K562 (cell line): ENCODE data around the gene IFT81. TPM values are rescaled to one million over a fixed set of nuclear protein-coding genes. Genes with fewer than 3 reads are reported as not detected.
A peak's percentile ranks its signal among the peaks of the same experiment; 100 is the strongest.

Experiments used
- ARNT ChIP-seq, 2 experiments: fragments of 450-650 bp; IDR thresholded peaks; 2 replicates each; pipeline ENCODE4 v1.6.1; 2016; ENCODE audit warnings: mild to moderate bottlenecking in 1 of 2
- CBFA2T3 ChIP-seq: fragments of 450-650 bp; IDR thresholded peaks from 2 replicates; pipeline ENCODE4 v1.6.1; 2017
- CBX5 ChIP-seq: IDR thresholded peaks from 2 replicates; pipeline ENCODE4 v1.6.1; 2014; ENCODE audit warnings: low read depth, borderline replicate concordance
- CEBPG ChIP-seq, 3 experiments: fragments of 200-800 bp in 1 of 3; sonication (Bioruptor generic) in 1 of 3; sonication (generic) in 1 of 3; formaldehyde crosslinking in 1 of 3; IDR thresholded peaks in 2 of 3; conservative IDR thresholded peaks in 1 of 3; 2 replicates each; pipeline versions ENCODE4 v1.6.1 to v1.8.0; 2016 to 2022; ENCODE audit warnings: missing compliant biosample characterization in 2 of 3, missing genetic modification characterization in 2 of 3, mild to moderate bottlenecking in 1 of 3, missing genetic modification reagents in 1 of 3
- DPF2 ChIP-seq: fragments of 450-650 bp; IDR thresholded peaks from 2 replicates; pipeline ENCODE4 v1.6.1; 2016
- EP300 ChIP-seq: IDR thresholded peaks from 2 replicates; pipeline ENCODE4 v1.6.1; 2012; ENCODE audit warnings: low read length, improper control_type of control experiment
- FOXA3 ChIP-seq, 2 experiments: fragments of 450-650 bp in 1 of 2; sonication (generic) in 1 of 2; formaldehyde crosslinking; IDR thresholded peaks in 1 of 2; conservative IDR thresholded peaks in 1 of 2; 2 replicates each; pipeline versions ENCODE4 v1.4.0 to v1.8.0; 2020 to 2022; ENCODE audit warnings: mild to moderate bottlenecking in 2 of 2, missing genetic modification reagents in 1 of 2
- HLTF ChIP-seq: fragments of 450-650 bp; IDR thresholded peaks from 2 replicates; pipeline ENCODE4 v1.6.1; 2016
- KDM2B ChIP-seq: fragments of 250-450 bp; sonication (Bioruptor Pico); IDR thresholded peaks from 2 replicates; pipeline ENCODE4 v1.8.0; 2021; ENCODE audit warnings: mild to moderate bottlenecking, moderate library complexity
- LARP7 ChIP-seq: fragments of 450-650 bp; IDR thresholded peaks from 2 replicates; pipeline ENCODE4 v1.6.1; 2016
- LEF1 ChIP-seq: fragments of 450-650 bp; IDR thresholded peaks from 2 replicates; pipeline ENCODE4 v1.6.1; 2016; ENCODE audit warnings: mild to moderate bottlenecking
- NCOA1 ChIP-seq: fragments of 450-650 bp; IDR thresholded peaks from 2 replicates; pipeline ENCODE4 v1.6.1; 2016; ENCODE audit warnings: low read depth
- NELFE ChIP-seq: IDR thresholded peaks from 2 replicates; pipeline ENCODE4 v1.6.1; 2011; ENCODE audit warnings: mild to moderate bottlenecking; ENCODE audit not compliant: insufficient read depth, insufficient read length
- NFATC3 ChIP-seq: fragments of 450-650 bp; IDR thresholded peaks from 2 replicates; pipeline ENCODE4 v1.6.1; 2017; ENCODE audit warnings: mild to moderate bottlenecking
- SIN3B ChIP-seq: fragments of 450-650 bp; IDR thresholded peaks from 2 replicates; pipeline ENCODE4 v1.6.1; 2017; ENCODE audit warnings: low read depth, mild to moderate bottlenecking, moderate library complexity
- SREBF1 ChIP-seq: fragments of 150-350 bp; IDR thresholded peaks from 2 replicates; pipeline ENCODE4 v1.6.1; 2014; ENCODE audit warnings: antibody characterized with exemption, low read depth, low read length, borderline replicate concordance
- TEAD4 ChIP-seq, 2 experiments: sonication (generic) in 1 of 2; formaldehyde crosslinking in 1 of 2; IDR thresholded peaks; 2 replicates each; pipeline versions ENCODE4 v1.6.1 to v1.8.0; 2012 to 2022; ENCODE audit warnings: borderline replicate concordance in 1 of 2, inconsistent platforms in 1 of 2, low read length in 1 of 2, mild to moderate bottlenecking in 1 of 2, missing genetic modification reagents in 1 of 2
- TGIF2 ChIP-seq: sonication (generic); formaldehyde crosslinking; IDR thresholded peaks from 2 replicates; pipeline ENCODE4 v1.8.1; 2022; ENCODE audit warnings: mild to moderate bottlenecking, missing genetic modification reagents, moderate library complexity
- TRIM28 ChIP-seq: fragments of 450-650 bp; IDR thresholded peaks from 2 replicates; pipeline ENCODE4 v1.6.1; 2017
- ZBTB12 ChIP-seq: fragments of 250-450 bp; sonication (Bioruptor Pico); IDR thresholded peaks from 2 replicates; pipeline ENCODE4 v1.4.0; 2020
- ZFP1 ChIP-seq: fragments of 450-650 bp; formaldehyde crosslinking; IDR thresholded peaks from 2 replicates; pipeline ENCODE4 v1.4.0; 2020; ENCODE audit warnings: mild to moderate bottlenecking, mixed read lengths
- ZFP36 ChIP-seq: fragments of 150-350 bp; IDR thresholded peaks from 2 replicates; pipeline ENCODE4 v1.6.1; 2018; ENCODE audit warnings: low read length, low read depth; ENCODE audit not compliant: partially characterized antibody
- ZFPM2 ChIP-seq: fragments of 250-450 bp; sonication (Bioruptor Pico); IDR thresholded peaks from 2 replicates; pipeline ENCODE4 v1.5.1; 2022; ENCODE audit warnings: mild to moderate bottlenecking
- ZNF280A ChIP-seq: fragments of 450-650 bp; IDR thresholded peaks from 2 replicates; pipeline ENCODE4 v1.6.1; 2018; ENCODE audit warnings: mild to moderate bottlenecking, low read depth; ENCODE audit not compliant: partially characterized antibody
- polyA plus RNA-seq, 8 experiments: library from polyadenylated mRNA; depleted of rRNA in 4 of 8; stranded (reverse) in 5 of 8; unstranded in 3 of 8; fragments of >200 nt; fragmentation: Nextera tagmentation in 2 of 8; fragmentation: Illumina TruSeq in 1 of 8; extraction: Ambion mirVana in 2 of 8; extraction: Trizol in 1 of 8; gene quantifications; 2 replicates each; pipeline versions ENCODE4 v1.2.1 to v1.2.3, GENCODE V29; 2011 to 2014; ENCODE audit warnings: inconsistent platforms in 1 of 8, missing spikeins in 1 of 8
- total RNA-seq, 7 experiments: library from RNA; depleted of rRNA in 6 of 7; stranded (reverse); fragments of >200 nt in 6 of 7; fragmentation: Illumina TruSeq in 2 of 7; extraction: Trizol in 2 of 7; gene quantifications; 2 replicates each; pipeline versions ENCODE4 v1.2.1 to v1.2.3, GENCODE V29; 2011 to 2021; ENCODE audit warnings: low replicate concordance in 1 of 7
- TF ChIP-seq, protein P1 (sequence below), 2 experiments: fragments of 450-650 bp; IDR thresholded peaks; 2 replicates each; pipeline ENCODE4 v1.6.1; 2016
- TF ChIP-seq, protein P2 (sequence below): sonication (generic); formaldehyde crosslinking; IDR thresholded peaks from 2 replicates; pipeline ENCODE4 v1.8.1; 2023; ENCODE audit warnings: mild to moderate bottlenecking, missing genetic modification reagents

The IFT81 gene
- total and polyA plus RNA-seq, 9 of the 15 experiments (the other 6 are each of a cell fraction or from before 2014, with no cell fraction given) = 2.8 to 11.9 (median 7.9) TPM

GRCh38 chr12:110186059-110186458, 61.9 kb downstream of the IFT81 start (continued):
- TF ChIP-seq ZFP36 (no peak), KDM2B (no peak), NFATC3 (no peak), CEBPG (CRISPR knock-in tag; IDR thresholded peaks at IDR 0.05) (no peak), CEBPG (tag; conservative IDR thresholded peaks at IDR 0.05 in 1 of 2, IDR thresholded peaks at IDR 0.05 in 1 of 2) (no peak), ZBTB12 (CRISPR knock-in tag) (no peak), ARNT (IDR thresholded peaks at IDR 0.05) (peak; percentile 33 to 68; a peak in 1 of 4 replicates), EP300 (no peak), TEAD4 (IDR thresholded peaks at IDR 0.05; ENCODE audit: low read length) (no peak), TEAD4 (CRISPR knock-in tag; IDR thresholded peaks at IDR 0.05; ENCODE audit: borderline replicate concordance) (no peak), SREBF1 (no peak), HLTF (0 out of 2 replicates have a peak, but pooled peaks have one; percentile 24), TGIF2 (no peak), ZNF280A (peak; percentile 97), ZFPM2 (no peak), LEF1 (peak; percentile 57; the same call in 1 of the 2 replicates), FOXA3 (CRISPR knock-in tag; conservative IDR thresholded peaks at IDR 0.05 in 1 of 2, IDR thresholded peaks at IDR 0.05 in 1 of 2) (peak in 1 of 2 experiments; percentile 46; a peak in 2 of 4 replicates), DPF2 (peak; percentile 34; the same call in 1 of the 2 replicates), TRIM28 (peak; percentile 100), NCOA1 (0 out of 2 replicates have a peak, but pooled peaks have one; percentile 22), LARP7 (no peak), CBFA2T3 (no peak), CBX5 (peak; percentile 77), SIN3B (no peak), ZFP1 (no peak), NELFE (no peak)
- TF ChIP-seq, protein P1, sequence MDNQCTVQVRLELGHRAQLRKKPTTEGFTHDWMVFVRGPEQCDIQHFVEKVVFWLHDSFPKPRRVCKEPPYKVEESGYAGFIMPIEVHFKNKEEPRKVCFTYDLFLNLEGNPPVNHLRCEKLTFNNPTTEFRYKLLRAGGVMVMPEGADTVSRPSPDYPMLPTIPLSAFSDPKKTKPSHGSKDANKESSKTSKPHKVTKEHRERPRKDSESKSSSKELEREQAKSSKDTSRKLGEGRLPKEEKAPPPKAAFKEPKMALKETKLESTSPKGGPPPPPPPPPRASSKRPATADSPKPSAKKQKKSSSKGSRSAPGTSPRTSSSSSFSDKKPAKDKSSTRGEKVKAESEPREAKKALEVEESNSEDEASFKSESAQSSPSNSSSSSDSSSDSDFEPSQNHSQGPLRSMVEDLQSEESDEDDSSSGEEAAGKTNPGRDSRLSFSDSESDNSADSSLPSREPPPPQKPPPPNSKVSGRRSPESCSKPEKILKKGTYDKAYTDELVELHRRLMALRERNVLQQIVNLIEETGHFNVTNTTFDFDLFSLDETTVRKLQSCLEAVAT (IDR thresholded peaks at IDR 0.05) = 0 out of 4 replicates have a peak, but pooled peaks of 1 of the 2 experiments have one; percentile 51
- TF ChIP-seq, protein P2, sequence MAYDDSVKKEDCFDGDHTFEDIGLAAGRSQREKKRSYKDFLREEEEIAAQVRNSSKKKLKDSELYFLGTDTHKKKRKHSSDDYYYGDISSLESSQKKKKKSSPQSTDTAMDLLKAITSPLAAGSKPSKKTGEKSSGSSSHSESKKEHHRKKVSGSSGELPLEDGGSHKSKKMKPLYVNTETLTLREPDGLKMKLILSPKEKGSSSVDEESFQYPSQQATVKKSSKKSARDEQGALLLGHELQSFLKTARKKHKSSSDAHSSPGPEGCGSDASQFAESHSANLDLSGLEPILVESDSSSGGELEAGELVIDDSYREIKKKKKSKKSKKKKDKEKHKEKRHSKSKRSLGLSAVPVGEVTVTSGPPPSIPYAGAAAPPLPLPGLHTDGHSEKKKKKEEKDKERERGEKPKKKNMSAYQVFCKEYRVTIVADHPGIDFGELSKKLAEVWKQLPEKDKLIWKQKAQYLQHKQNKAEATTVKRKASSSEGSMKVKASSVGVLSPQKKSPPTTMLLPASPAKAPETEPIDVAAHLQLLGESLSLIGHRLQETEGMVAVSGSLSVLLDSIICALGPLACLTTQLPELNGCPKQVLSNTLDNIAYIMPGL (CRISPR knock-in tag) = no peak
